SU-DHL-6 (cell line): ENCODE data around the gene ST3GAL3.

Source experiments
- EZH2phosphoT487 ChIP-seq: fragments of 200-600 bp; sonication (generic), shearing (Covaris generic); conservative IDR thresholded peaks from 2 replicates; pipeline ENCODE4 v1.6.1; 2018; ENCODE audit warnings: mild to moderate bottlenecking, antibody characterized with exemption, low read length, moderate library complexity, mixed read lengths
- TF ChIP-seq, protein P1 (sequence below): fragments of 200-600 bp; sonication (generic); IDR thresholded peaks from one replicate; pipeline ENCODE4 v1.5.1; 2017; ENCODE audit warnings: antibody characterized with exemption, mild to moderate bottlenecking, low read length, moderate library complexity; ENCODE audit not compliant: insufficient read depth, poor library complexity, severe bottlenecking

DNA sequence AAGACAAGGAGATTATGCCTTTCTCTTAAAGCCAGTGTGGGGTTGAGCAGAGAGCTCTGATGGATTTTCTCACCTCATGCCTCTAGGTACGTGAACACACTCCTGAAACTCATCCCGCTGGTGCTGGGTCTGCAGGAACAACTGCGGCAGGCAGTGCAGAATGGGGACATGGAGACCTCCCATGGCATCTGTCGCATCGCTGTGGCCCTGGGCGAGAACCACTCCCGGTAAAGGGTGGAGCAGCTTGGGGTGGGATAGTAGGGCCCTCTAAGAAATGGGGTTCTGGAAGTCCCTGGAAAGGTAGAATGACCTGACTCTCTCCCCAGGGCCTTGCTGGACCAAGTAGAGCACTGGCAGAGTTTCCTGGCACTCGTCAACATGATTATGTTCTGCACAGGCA, 248.9 kb downstream of the ST3GAL3 start:
- TF ChIP-seq, protein P1, sequence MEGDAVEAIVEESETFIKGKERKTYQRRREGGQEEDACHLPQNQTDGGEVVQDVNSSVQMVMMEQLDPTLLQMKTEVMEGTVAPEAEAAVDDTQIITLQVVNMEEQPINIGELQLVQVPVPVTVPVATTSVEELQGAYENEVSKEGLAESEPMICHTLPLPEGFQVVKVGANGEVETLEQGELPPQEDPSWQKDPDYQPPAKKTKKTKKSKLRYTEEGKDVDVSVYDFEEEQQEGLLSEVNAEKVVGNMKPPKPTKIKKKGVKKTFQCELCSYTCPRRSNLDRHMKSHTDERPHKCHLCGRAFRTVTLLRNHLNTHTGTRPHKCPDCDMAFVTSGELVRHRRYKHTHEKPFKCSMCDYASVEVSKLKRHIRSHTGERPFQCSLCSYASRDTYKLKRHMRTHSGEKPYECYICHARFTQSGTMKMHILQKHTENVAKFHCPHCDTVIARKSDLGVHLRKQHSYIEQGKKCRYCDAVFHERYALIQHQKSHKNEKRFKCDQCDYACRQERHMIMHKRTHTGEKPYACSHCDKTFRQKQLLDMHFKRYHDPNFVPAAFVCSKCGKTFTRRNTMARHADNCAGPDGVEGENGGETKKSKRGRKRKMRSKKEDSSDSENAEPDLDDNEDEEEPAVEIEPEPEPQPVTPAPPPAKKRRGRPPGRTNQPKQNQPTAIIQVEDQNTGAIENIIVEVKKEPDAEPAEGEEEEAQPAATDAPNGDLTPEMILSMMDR: no peak
- TF ChIP-seq EZH2phosphoT487: no peak
